GM23338 (cell line): ENCODE measurements around the gene YBX1. TPM values are rescaled to one million over a fixed set of nuclear protein-coding genes. Genes with fewer than 3 reads are reported as not detected.

Experiments used
- ATAC-seq: fragments of 200-7000 bp; cut with Tn5 transposase; 3 replicates; pipeline ENCODE4 v1.9.1; 2020
- DNase-seq: peaks from one replicate; pipeline ENCODE4 v3.0.0-alpha.2; 2015; ENCODE audit warnings: low spot score
- H2AFZ ChIP-seq: fragments of 200-600 bp; sonication (generic); 2 replicates; pipeline ENCODE4 v1.8.0; 2016; ENCODE audit warnings: antibody characterized with exemption, mild to moderate bottlenecking, moderate library complexity
- H3F3A ChIP-seq: fragments of 200-600 bp; sonication (generic); replicated peaks from 2 replicates; pipeline ENCODE4 v1.8.0; 2017; ENCODE audit warnings: antibody characterized with exemption, mixed run types, low read depth
- H3K27ac ChIP-seq: fragments of 200-600 bp; sonication (generic); 2 replicates; pipeline ENCODE4 v1.6.1; 2016; ENCODE audit warnings: low read depth
- H3K27me3 ChIP-seq: fragments of 200-600 bp; sonication (generic); 2 replicates; pipeline ENCODE4 v1.8.0; 2016; ENCODE audit warnings: mild to moderate bottlenecking, mixed run types, moderate library complexity; ENCODE audit not compliant: insufficient read depth
- H3K36me3 ChIP-seq: fragments of 200-600 bp; sonication (generic); 2 replicates; pipeline ENCODE4 v1.8.0; 2016; ENCODE audit warnings: mild to moderate bottlenecking; ENCODE audit not compliant: insufficient read depth
- H3K4me1 ChIP-seq: fragments of 200-600 bp; sonication (generic); 2 replicates; pipeline ENCODE4 v1.8.0; 2016; ENCODE audit warnings: mild to moderate bottlenecking, moderate library complexity; ENCODE audit not compliant: insufficient read depth
- H3K4me2 ChIP-seq: fragments of 200-600 bp; sonication (generic); 2 replicates; pipeline ENCODE4 v1.7.1; 2017; ENCODE audit warnings: mixed run types
- H3K4me3 ChIP-seq: fragments of 200-600 bp; sonication (generic); 2 replicates; pipeline ENCODE4 v1.6.1; 2016; ENCODE audit warnings: mixed run types
- H3K79me2 ChIP-seq: fragments of 200-600 bp; sonication (generic); replicated peaks from 2 replicates; pipeline ENCODE4 v1.8.0; 2017; ENCODE audit warnings: mild to moderate bottlenecking; ENCODE audit not compliant: insufficient read depth
- H3K9me2 ChIP-seq: fragments of 200-600 bp; sonication (generic); 2 replicates; pipeline ENCODE4 v1.8.0; 2017; ENCODE audit not compliant: insufficient read depth
- H4K20me1 ChIP-seq: fragments of 200-600 bp; sonication (generic); replicated peaks from 2 replicates; pipeline ENCODE4 v1.8.0; 2017; ENCODE audit warnings: mild to moderate bottlenecking; ENCODE audit not compliant: insufficient read depth
- H3K27ac Mint-ChIP-seq: 2 replicates; pipeline ENCODE4 v1.8.0; 2020; ENCODE audit warnings: inconsistent platforms, mild to moderate bottlenecking, moderate library complexity, mixed read lengths
- H3K27me3 Mint-ChIP-seq: 3 replicates; pipeline ENCODE4 v1.8.0; 2022; ENCODE audit warnings: low read depth, mild to moderate bottlenecking, moderate library complexity, mixed read lengths, inconsistent platforms; ENCODE audit not compliant: insufficient read depth, poor library complexity
- H3K36me3 Mint-ChIP-seq: 3 replicates; pipeline ENCODE4 v1.8.0; 2021; ENCODE audit warnings: low read depth, mild to moderate bottlenecking, inconsistent platforms, moderate library complexity, mixed read lengths
- H3K4me1 Mint-ChIP-seq: 3 replicates; pipeline ENCODE4 v1.8.0; 2020; ENCODE audit warnings: mild to moderate bottlenecking, inconsistent platforms, mixed read lengths
- H3K4me3 Mint-ChIP-seq: 3 replicates; pipeline ENCODE4 v1.8.0; 2021; ENCODE audit warnings: moderate library complexity, mild to moderate bottlenecking, inconsistent platforms, mixed read lengths
- H3K9me3 Mint-ChIP-seq: 3 replicates; pipeline ENCODE4 v1.8.0; 2020; ENCODE audit warnings: moderate library complexity, mild to moderate bottlenecking, inconsistent platforms, mixed read lengths
- CREB1 ChIP-seq: fragments of 250-450 bp; sonication (Bioruptor Pico); IDR thresholded peaks from 2 replicates; pipeline ENCODE4 v1.5.0; 2020; ENCODE audit warnings: low read depth, mild to moderate bottlenecking, moderate library complexity
- CTCF ChIP-seq, 2 experiments: fragments of 200-600 bp in 1 of 2; sonication (generic) in 1 of 2; conservative IDR thresholded peaks; 2 replicates each; pipeline versions ENCODE4 v1.5.1 to v1.6.1; 2016 to 2017; ENCODE audit warnings: antibody characterized with exemption in 2 of 2, low read depth in 2 of 2, mild to moderate bottlenecking in 2 of 2, moderate library complexity in 1 of 2
- ETS1 ChIP-seq: IDR thresholded peaks from 2 replicates; pipeline ENCODE4 v1.6.1; 2016; ENCODE audit warnings: antibody characterized with exemption
- EZH2 ChIP-seq: fragments of 200-600 bp; sonication (generic); IDR thresholded peaks from one replicate; pipeline ENCODE4 v1.8.0; 2017; ENCODE audit warnings: antibody characterized with exemption, mild to moderate bottlenecking, low read depth; ENCODE audit not compliant: unreplicated experiment
- EZH2phosphoT487 ChIP-seq: fragments of 200-600 bp; sonication (generic); IDR thresholded peaks from one replicate; pipeline ENCODE4 v1.8.1; 2018; ENCODE audit warnings: antibody characterized with exemption; ENCODE audit not compliant: unreplicated experiment
- JUNB ChIP-seq: IDR thresholded peaks from one replicate; pipeline ENCODE4 v1.6.1; 2016; ENCODE audit warnings: antibody characterized with exemption; ENCODE audit not compliant: unreplicated experiment
- NANOG ChIP-seq: IDR thresholded peaks from 2 replicates; pipeline ENCODE4 v1.6.1; 2016; ENCODE audit warnings: antibody characterized with exemption, borderline replicate concordance
- POLR2AphosphoS5 ChIP-seq: IDR thresholded peaks from 2 replicates; pipeline ENCODE4 v1.6.1; 2016; ENCODE audit warnings: antibody characterized with exemption, low read depth
- REST ChIP-seq: IDR thresholded peaks from one replicate; pipeline ENCODE4 v1.6.1; 2018; ENCODE audit warnings: antibody characterized with exemption; ENCODE audit not compliant: unreplicated experiment
- STAT1 ChIP-seq: IDR thresholded peaks from one replicate; pipeline ENCODE4 v1.6.1; 2016; ENCODE audit warnings: antibody characterized with exemption; ENCODE audit not compliant: unreplicated experiment
- ZNF114 ChIP-seq: fragments of 250-450 bp; sonication (Bioruptor Pico); IDR thresholded peaks from 2 replicates; pipeline ENCODE4 v1.5.0; 2020; ENCODE audit warnings: mild to moderate bottlenecking, moderate library complexity
- ZNF331 ChIP-seq: fragments of 250-450 bp; sonication (Bioruptor Pico); IDR thresholded peaks from 2 replicates; pipeline ENCODE4 v1.5.0; 2020; ENCODE audit warnings: low read depth, mild to moderate bottlenecking, moderate library complexity
- ZNF462 ChIP-seq: fragments of 250-450 bp; sonication (Bioruptor Pico); IDR thresholded peaks from 2 replicates; pipeline ENCODE4 v1.5.0; 2020; ENCODE audit warnings: mild to moderate bottlenecking, moderate library complexity
- polyA plus RNA-seq: library from polyadenylated mRNA; unstranded; fragments of >200 nt; fragmentation: Nextera tagmentation; extraction: Ambion mirVana; gene quantifications from 2 replicates; pipeline ENCODE4 v1.2.1, GENCODE V29; 2016
- total RNA-seq: library from RNA; depleted of rRNA; stranded (reverse); fragments of >200 nt; shearing (Covaris generic); gene quantifications from 2 replicates; pipeline ENCODE4 v1.2.3, GENCODE V29; 2014

The YBX1 gene
- total and polyA plus RNA-seq, 2 experiments from 2014 or later = 1,282 to 1,441 TPM

GRCh38 chr1:42748461-42749410, 66.5 kb downstream of the YBX1 start:
- DNase-seq (no peak), ATAC-seq (no peak)
- peaks cover 27% of the 10 kb centered on the region for H3K36me3 ChIP-seq
- H3K4me3 ChIP-seq = no peak overlapping the region
- H2AFZ ChIP-seq = no peak overlapping the region
- H3K4me2 ChIP-seq = no peak overlapping the region
- Mint-ChIP-seq H3K36me3 (peaks cover 57% of the 10 kb centered on the region), H3K9me3 (peaks cover 15% of the 10 kb centered on the region), H3K27me3 (peaks cover 17% of the 10 kb centered on the region), H3K27ac (no peak overlapping the region), H3K4me1 (peaks cover under 1% of the 10 kb centered on the region; the same call in 2 of the 3 replicates), H3K4me3 (no peak overlapping the region)
- 0 out of 2 replicates have a peak, but pooled peaks cover 3% of the 10 kb centered on the region for H3F3A ChIP-seq
- TF ChIP-seq CREB1 (CRISPR knock-in tag) = no peak
- TF ChIP-seq ZNF331 (CRISPR knock-in tag) = no peak
- no peak for TF ChIP-seq NANOG
- no peak for TF ChIP-seq JUNB
- no peak for TF ChIP-seq REST
- TF ChIP-seq ZNF114 = no peak
- no peak for TF ChIP-seq EZH2phosphoT487
- TF ChIP-seq EZH2 = no peak
- TF ChIP-seq POLR2AphosphoS5 = no peak
- no peak for TF ChIP-seq ETS1
- TF ChIP-seq CTCF (conservative IDR thresholded peaks at IDR 0.05; ENCODE audit: low read depth in 2 of 2) = no peak
- no peak for TF ChIP-seq STAT1
- no peak for TF ChIP-seq ZNF462
- H3K4me1 ChIP-seq = no peaks in the 10 kb centered on the region
- H3K27me3 ChIP-seq = no peaks in the 10 kb centered on the region
- no peaks in the 10 kb centered on the region for H4K20me1 ChIP-seq
- no peaks in the 10 kb centered on the region for H3K9me2 ChIP-seq
- H3K27ac ChIP-seq = no peak overlapping the region
- no peaks in the 10 kb centered on the region for H3K79me2 ChIP-seq
